ENCODE measurements around the gene ADH5. TPM values are rescaled to one million over a fixed set of nuclear protein-coding genes. Genes with fewer than 3 reads are reported as not detected.
A peak's percentile ranks its signal among the peaks of the same experiment; 100 is the strongest.
"Not testable (repeated sequence)": the region's sequence is repeated elsewhere in the genome, so short reads cannot be mapped to it uniquely, and the experiment has no call there.

Gene ADH5
- total RNA-seq, 1 donor from 2014 or later = 197 TPM

- ATAC-seq (ENCODE audit: poor library complexity) (no peak), DNase-seq (no peak)
- intact Hi-C loops (cut with DNase I) = no loop called here
Measured at GRCh38 chr4:99091216-99091575, 2.6 kb upstream of the ADH5 start.

GRCh38 chr4:99090481-99091215 lies 2.1 kb upstream of the ADH5 start:
- no peak for ATAC-seq (ENCODE audit: poor library complexity)
- intact Hi-C loops (cut with DNase I) = no loop called here
- DNase-seq = no peak

- ATAC-seq (ENCODE audit: poor library complexity) (peak; percentile 83), DNase-seq (peak; percentile 81)
- intact Hi-C loops (cut with DNase I) = loop anchor here (10.0 kb wide), 1 partner anchor 163 kb away; the partner anchor contains the start of gene EIF4E
Measured at GRCh38 chr4:99088023-99088449, 552 bp downstream of the ADH5 start.

DNA sequence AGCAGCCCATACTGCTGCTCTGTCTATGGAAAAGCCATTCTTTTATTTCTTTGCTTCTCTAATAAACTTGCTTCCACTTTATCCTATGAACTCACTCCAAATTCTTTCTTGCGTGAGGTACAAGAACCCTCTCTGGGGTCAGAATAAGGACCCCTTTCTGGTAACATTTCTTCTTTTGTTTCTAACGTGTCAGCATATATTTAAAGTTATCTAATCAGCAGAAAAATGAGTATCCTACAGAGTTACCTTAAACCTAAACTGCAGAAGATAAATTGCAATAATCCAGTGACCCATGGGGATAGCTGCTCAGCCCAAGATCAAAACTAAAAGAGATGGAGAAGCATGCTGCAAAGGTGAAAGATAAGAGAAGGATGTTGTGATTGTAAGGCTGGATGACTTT lies 4.0 kb downstream of the ADH5 start:
- ATAC-seq (ENCODE audit: poor library complexity) (no peak), DNase-seq (no peak)
- intact Hi-C loops (cut with DNase I) = loop anchor here (10.0 kb wide), 1 partner anchor 160 kb away; the partner anchor contains the start of gene EIF4E

GRCh38 chr4:99082192-99082591 lies 6.4 kb downstream of the ADH5 start:
- DNase-seq (no peak), ATAC-seq (ENCODE audit: poor library complexity) (no peak)
- intact Hi-C loops (cut with DNase I) = loop anchor here (10.0 kb wide), 1 partner anchor 157 kb away; the partner anchor contains the start of gene EIF4E

GRCh38 chr4:99080869-99081268 lies 7.7 kb downstream of the ADH5 start:
- ATAC-seq (ENCODE audit: poor library complexity) = not testable (repeated sequence)
- intact Hi-C loops (cut with DNase I) = loop anchor here (10.0 kb wide), 1 partner anchor 156 kb away; the partner anchor contains the start of gene EIF4E

GRCh38 chr4:99079625-99080295 lies 8.8 kb downstream of the ADH5 start:
- intact Hi-C loops (cut with DNase I) = loop anchor here (10.0 kb wide), 1 partner anchor 155 kb away; the partner anchor contains the start of gene EIF4E
- DNase-seq = no peak
- no peak for ATAC-seq (ENCODE audit: poor library complexity)

More at GRCh38 chr4:99080869-99081268, 7.7 kb downstream of the ADH5 start:
- DNase-seq = not testable (repeated sequence)

- intact Hi-C loops (cut with DNase I) = no loop called here
Measured at GRCh38 chr4:99078931-99079624, 9.5 kb downstream of the ADH5 start.

DNA sequence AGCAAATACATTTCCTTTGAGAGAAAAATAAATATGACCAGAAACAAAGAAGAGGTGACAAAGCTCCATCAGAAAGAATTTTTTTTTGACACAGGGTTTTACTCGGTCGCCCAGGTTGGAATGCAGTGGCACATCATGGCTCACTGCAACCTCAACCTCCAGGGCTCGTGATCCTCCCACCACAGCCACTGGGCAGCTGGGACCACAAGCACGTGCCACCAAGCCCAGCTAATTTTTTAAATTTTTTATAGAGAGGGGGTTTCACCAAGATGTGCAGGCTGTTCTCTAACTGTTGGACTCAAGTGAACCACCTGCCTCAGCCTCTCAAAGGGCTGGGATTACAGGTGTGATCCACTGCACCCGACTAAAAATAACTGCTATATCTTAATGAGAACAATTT lies 10.3 kb downstream of the ADH5 start:
- no peak for ATAC-seq (ENCODE audit: poor library complexity)
- intact Hi-C loops (cut with DNase I) = no loop called here
- no peak for DNase-seq

More at GRCh38 chr4:99078931-99079624, 9.5 kb downstream of the ADH5 start:
- DNase-seq = no peak
- ATAC-seq (ENCODE audit: poor library complexity) = peak; percentile 30

- DNase-seq = no peak
- peak; percentile 51 for ATAC-seq (ENCODE audit: poor library complexity)
Measured at GRCh38 chr4:99077177-99077576, 11.4 kb downstream of the ADH5 start.

GRCh38 chr4:99076292-99076976 lies 12.2 kb downstream of the ADH5 start:
- DNase-seq (no peak), ATAC-seq (ENCODE audit: poor library complexity) (peak; percentile 40)
- intact Hi-C loops (cut with DNase I) = no loop called here

More at GRCh38 chr4:99077177-99077576, 11.4 kb downstream of the ADH5 start:
- intact Hi-C loops (cut with DNase I) = no loop called here

GRCh38 chr4:99074816-99075215 lies 13.8 kb downstream of the ADH5 start:
- DNase-seq = no peak
- intact Hi-C loops (cut with DNase I) = no loop called here
- ATAC-seq (ENCODE audit: poor library complexity) = no peak

- intact Hi-C loops (cut with DNase I) = no loop called here
- ATAC-seq (ENCODE audit: poor library complexity) = no peak
- no peak for DNase-seq
Measured at GRCh38 chr4:99071159-99071558, 17.4 kb downstream of the ADH5 start.

GRCh38 chr4:99067617-99068016 lies 21.0 kb downstream of the ADH5 start:
- ATAC-seq (ENCODE audit: poor library complexity) (no peak), DNase-seq (no peak)
- intact Hi-C loops (cut with DNase I) = no loop called here

GRCh38 chr4:99065521-99065920 lies 23.1 kb downstream of the ADH5 start:
- ATAC-seq (ENCODE audit: poor library complexity); intact Hi-C loops (cut with DNase I); DNase-seq: not testable (repeated sequence)

- intact Hi-C loops (cut with DNase I) = no loop called here
- ATAC-seq (ENCODE audit: poor library complexity) (peak; percentile 71), DNase-seq (no peak)
Measured at GRCh38 chr4:99062120-99062519, 26.5 kb downstream of the ADH5 start.

DNA sequence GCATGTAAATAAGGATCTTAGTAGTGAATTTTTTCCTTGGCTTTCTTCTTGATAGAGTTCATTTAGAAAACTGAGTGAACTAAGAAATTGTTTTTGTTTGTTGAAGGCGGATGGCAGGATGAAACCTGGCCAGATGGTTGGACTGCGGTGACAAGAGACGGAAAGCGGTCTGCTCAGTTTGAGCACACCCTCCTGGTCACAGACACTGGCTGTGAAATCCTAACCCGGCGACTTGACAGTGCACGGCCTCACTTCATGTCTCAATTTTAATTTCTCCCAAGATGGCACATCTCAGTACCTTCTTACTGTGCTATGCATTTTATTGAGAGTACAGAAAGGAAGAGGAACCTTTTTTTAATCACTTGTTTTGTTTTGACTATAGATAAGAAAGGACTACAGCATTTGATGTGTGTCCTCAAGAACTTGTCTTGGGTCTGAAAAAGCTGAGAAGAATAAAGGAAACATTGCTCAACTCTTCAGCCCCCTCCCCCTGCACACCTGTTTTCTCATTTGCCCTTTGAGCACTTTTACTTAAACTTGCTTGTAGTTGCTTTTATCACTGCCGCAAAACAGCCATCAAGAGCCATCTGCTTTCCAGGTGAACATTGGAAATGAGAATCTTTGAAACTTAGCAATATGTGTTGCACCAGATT lies 27.4 kb downstream of the ADH5 start:
- ATAC-seq (ENCODE audit: poor library complexity) = no peak
- intact Hi-C loops (cut with DNase I) = loop anchor here (2.0 kb wide), 1 partner anchor 66 kb away; the partner anchor contains the start of gene METAP1
- DNase-seq = no peak

- no peak for DNase-seq
- intact Hi-C loops (cut with DNase I) = no loop called here
- no peak for ATAC-seq (ENCODE audit: poor library complexity)
Measured at GRCh38 chr4:99059550-99059949, 29.0 kb downstream of the ADH5 start.

All from Right ventricle myocardium superior (tissue), 1 donor.